Measurements from ENCODE around the gene VWA3B.
"Not testable (repeated sequence)": the region's sequence is repeated elsewhere in the genome, so short reads cannot be mapped to it uniquely, and the experiment has no call there.

Gene VWA3B

GRCh38 chr2:98140210-98140609, 53.2 kb downstream of the VWA3B start:
- DNase-seq, result no peak

GRCh38 chr2:98142106-98142791, 55.3 kb downstream of the VWA3B start:
- no peak for DNase-seq

- no peak for DNase-seq
Observed at GRCh38 chr2:98145070-98145469, 58.1 kb downstream of the VWA3B start.

GRCh38 chr2:98147900-98148299, 60.9 kb downstream of the VWA3B start:
- not testable (repeated sequence) for DNase-seq

GRCh38 chr2:98148595-98149332, 61.8 kb downstream of the VWA3B start:
- DNase-seq, result no peak

GRCh38 chr2:98149333-98149697, 62.3 kb downstream of the VWA3B start:
- DNase-seq, result no peak

- no peak for DNase-seq
Observed at GRCh38 chr2:98153481-98153880, 66.5 kb downstream of the VWA3B start.

GRCh38 chr2:98155291-98155690, 68.3 kb downstream of the VWA3B start:
- no peak for DNase-seq

GRCh38 chr2:98155716-98156115, 68.7 kb downstream of the VWA3B start:
- no peak for DNase-seq

GRCh38 chr2:98156304-98156703, 69.3 kb downstream of the VWA3B start:
- no peak for DNase-seq

GRCh38 chr2:98157557-98157956, 70.6 kb downstream of the VWA3B start:
- no peak for DNase-seq

GRCh38 chr2:98158305-98158704, 71.3 kb downstream of the VWA3B start:
- DNase-seq, result no peak

- no peak for DNase-seq
Observed at GRCh38 chr2:98160554-98160953, 73.6 kb downstream of the VWA3B start.

- no peak for DNase-seq
Observed at GRCh38 chr2:98161186-98161585, 74.2 kb downstream of the VWA3B start.

GRCh38 chr2:98164256-98164655, 77.3 kb downstream of the VWA3B start:
- no peak for DNase-seq

- no peak for DNase-seq
Observed at GRCh38 chr2:98165516-98166071, 78.6 kb downstream of the VWA3B start.

GRCh38 chr2:98167916-98168315, 80.9 kb downstream of the VWA3B start:
- DNase-seq, result no peak

- no peak for DNase-seq
Observed at GRCh38 chr2:98170076-98170475, 83.1 kb downstream of the VWA3B start.

GRCh38 chr2:98172150-98172765, 85.3 kb downstream of the VWA3B start:
- no peak for DNase-seq

GRCh38 chr2:98172951-98173350, 86.0 kb downstream of the VWA3B start:
- DNase-seq, result no peak

- DNase-seq, result no peak
Observed at GRCh38 chr2:98175811-98176210, 88.8 kb downstream of the VWA3B start.

GRCh38 chr2:98177286-98177685, 90.3 kb downstream of the VWA3B start:
- no peak for DNase-seq

- DNase-seq, result no peak
Observed at GRCh38 chr2:98177986-98178385, 91.0 kb downstream of the VWA3B start.

- no peak for DNase-seq
Observed at GRCh38 chr2:98180456-98180855, 93.5 kb downstream of the VWA3B start.
